Stimulated activated CD8-positive, alpha-beta memory T cell treated with anti-CD3 and anti-CD28 coated beads, Interleukin-12 subunit alpha, Interleukin-12 subunit beta, amount 100 ng/mL, for 4 hours (primary cell): ENCODE results near the gene DNAJC11.
"Not testable (repeated sequence)": the region's sequence is repeated elsewhere in the genome, so short reads cannot be mapped to it uniquely, and the experiment has no call there.

Source experiments
- DNase-seq: peaks from one replicate; pipeline ENCODE4 v3.0.0-alpha.2; 2020; ENCODE audit warnings: low read depth

The DNAJC11 gene

DNA sequence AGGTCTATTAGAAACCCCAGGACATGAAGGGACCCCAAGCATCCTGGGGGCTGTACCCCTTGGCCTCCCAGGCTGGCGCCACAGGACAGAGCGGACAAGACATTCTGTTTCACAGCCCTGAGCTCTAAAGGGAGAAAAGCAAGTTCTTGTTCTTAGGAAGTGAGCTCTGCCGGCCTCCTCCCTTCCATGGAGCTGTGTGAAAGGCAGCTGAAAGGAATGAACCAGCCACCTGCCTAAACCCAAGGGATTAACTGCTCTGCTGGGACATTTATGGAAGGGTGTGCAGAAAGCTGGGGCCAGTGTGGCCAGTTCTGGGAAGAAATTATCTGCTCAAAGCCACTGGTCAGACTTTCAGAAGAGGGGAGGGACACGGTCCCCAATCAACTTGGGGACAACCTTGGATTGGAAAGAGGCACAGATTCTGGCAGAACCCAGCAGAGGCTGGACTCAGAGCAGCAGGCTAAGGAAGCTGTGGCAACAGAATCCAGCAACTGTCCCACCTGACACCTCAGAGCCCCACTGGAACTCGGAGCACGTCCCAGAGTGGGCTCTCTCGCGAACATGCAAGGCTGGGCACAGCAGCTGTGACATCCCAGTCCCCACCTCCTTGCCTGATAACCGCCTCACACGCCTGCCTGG lies 101.1 kb downstream of the DNAJC11 start:
- DNase-seq: no peak

DNA sequence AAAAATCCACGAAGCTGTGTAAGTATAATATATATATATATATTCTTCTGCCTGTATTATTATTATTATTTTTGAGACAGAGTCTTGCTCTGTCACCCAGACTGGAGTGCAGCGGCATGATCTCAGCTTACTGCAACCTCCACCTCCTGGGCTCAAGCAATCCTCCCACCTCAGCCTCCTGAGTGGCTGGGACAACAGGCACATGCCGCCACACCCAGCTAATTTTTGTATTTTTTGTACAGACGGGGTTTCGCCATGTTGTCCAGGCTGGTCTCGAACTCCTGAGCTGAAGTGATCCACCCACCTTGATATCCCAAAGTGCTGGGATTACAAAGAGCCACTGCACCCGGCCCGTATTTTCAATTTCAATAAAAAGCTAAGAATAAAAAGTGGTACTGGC lies 101.6 kb downstream of the DNAJC11 start:
- not testable (repeated sequence) for DNase-seq

DNA sequence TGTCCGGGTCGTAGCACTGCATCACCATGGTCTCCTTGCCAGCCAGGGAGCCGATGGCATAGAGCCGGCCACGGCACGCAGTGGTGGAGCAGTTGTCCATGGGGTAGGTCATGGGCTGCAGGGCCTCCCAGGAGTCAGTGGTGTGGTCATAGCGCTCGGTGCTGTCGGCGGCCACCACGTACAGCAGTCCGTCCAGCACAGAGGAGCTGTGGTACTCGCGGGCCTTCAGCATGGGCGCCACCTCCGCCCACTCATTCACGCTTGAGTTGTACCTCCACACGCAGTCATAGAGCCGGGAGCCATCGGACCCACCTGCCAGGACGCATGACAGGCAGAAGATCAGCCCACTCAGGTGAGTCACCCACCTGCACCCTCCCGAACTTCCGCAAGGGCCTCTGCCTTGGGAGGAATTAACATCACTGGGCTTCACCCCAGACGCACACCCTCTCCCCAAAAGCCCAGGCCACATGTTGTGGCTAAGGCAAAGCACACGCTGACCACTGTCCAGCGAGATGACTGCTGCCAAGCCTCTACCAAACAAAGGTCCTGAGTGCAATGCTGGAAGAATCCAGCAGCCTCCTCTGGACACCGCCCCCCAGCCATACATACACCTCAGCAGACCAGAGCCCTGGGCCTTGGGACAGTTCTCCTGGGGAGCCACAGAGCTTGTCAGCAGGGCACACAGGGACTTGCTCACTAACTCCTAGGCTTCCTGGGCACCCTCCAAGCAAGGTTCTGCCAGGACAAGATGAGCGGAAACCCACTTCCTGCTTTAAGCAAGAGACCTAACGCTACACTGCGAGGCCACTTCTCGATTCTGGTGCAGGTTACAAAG lies 102.3 kb downstream of the DNAJC11 start:
- DNase-seq: peak; percentile 49

- no peak for DNase-seq
These were observed 103.9 kb downstream of the DNAJC11 start for GRCh38 chr1:6597777-6598131.

DNA sequence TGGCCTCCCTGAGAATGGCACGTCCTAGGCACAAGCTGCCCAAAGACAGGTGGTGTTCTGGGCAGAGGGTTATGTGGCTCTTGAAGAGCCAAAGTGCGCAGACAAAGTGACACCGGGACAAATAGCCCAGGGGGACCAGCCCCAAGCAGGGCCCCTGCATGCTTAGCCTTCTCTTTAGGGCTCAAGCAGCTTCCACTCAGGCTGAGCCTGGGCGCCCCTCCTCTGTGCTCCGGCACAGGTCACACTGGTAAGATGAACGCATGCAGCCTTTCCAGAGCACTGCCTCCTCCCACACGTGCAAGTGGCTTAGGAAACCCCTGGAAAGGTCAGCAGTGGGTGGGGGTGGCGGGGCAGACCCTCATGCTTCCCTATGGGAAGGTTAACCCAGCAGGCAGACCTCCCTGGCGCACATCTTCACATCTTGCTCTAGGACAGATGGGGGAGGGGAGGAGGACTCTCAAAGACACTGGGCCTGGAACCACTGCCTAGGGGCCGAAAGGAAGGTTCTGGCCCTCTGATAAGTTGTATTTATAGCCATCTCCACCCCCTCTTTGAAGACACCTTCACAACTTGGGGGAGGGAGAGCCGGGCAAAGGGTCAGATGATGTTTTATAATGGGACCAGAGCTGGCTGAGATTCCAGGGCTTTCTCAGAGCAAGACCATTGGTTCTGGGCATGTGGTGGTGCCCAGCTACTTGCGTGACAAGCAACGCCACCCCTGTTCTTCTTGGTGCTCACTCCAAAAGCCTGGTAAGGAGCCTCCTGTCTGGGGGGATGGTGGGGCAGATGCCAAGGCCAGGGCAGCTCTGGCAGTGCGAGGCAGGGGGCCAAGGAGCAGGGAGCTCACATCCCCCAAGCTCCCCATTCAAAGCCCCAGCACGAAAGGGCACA lies 104.5 kb downstream of the DNAJC11 start:
- DNase-seq: no peak

DNA sequence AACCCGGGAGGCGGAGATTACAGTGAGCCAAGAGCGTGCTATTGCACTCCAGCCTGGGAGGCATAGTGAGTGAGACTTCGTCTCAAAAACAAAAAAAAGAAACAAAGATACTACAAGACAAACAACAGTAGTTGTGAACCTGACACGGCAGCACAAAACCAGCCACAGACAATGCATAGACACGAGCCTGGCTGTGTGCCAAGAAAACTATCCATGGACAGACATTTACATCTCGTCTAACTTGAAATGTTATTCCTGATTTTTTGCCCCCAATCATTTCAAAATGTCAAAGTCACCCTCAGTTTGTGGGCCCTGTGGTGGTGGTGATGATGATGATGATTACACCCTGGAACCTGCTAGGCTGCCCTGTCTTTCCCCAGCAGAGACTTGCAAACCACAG lies 105.3 kb downstream of the DNAJC11 start:
- no peak for DNase-seq

DNA sequence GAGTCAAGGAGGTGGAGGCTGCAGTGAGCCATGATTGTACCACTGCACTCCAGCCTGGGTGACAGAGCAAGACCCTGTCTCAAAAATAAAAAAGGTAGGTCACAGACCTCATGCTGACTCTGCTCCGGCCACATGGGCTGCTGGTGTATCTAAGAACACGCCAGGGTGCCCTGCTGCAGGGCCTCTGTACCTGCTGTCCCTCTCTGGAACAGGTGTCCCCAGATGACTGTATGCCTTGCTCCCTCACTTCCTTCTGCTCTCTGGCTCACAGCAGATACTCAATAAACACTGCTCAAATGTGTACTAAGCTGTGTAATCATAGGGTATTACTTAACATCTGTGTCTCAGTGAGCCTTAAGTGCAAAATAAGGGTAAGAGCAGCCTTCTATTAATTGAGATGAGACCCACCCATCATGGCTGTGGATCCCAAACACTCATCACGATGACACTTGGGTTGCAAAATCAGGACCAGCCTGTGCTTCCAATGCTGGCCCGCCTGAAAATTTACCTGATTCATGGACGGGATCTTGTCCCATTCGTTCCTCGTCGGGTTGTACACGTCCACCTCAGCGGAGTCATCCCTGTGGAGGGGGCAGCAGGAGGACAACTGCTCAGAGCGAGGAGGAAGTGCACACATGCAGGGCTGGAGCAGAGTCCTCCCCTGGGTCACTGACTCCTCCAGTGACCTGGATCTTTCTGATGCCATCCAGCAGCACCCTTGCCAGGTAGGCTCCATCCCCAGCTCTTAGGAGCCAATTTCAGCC lies 106.5 kb downstream of the DNAJC11 start:
- no peak for DNase-seq

- no peak for DNase-seq
These were observed 107.8 kb downstream of the DNAJC11 start for GRCh38 chr1:6593810-6594209.

- no peak for DNase-seq
These were observed 108.6 kb downstream of the DNAJC11 start for GRCh38 chr1:6592865-6593593.

- no peak for DNase-seq
These were observed 109.2 kb downstream of the DNAJC11 start for GRCh38 chr1:6592441-6592840.

- DNase-seq: no peak
These were observed 110.0 kb downstream of the DNAJC11 start for GRCh38 chr1:6591644-6592043.

- no peak for DNase-seq
These were observed 110.4 kb downstream of the DNAJC11 start for GRCh38 chr1:6591222-6591621.

- DNase-seq: no peak
These were observed 111.6 kb downstream of the DNAJC11 start for GRCh38 chr1:6590046-6590445.

DNA sequence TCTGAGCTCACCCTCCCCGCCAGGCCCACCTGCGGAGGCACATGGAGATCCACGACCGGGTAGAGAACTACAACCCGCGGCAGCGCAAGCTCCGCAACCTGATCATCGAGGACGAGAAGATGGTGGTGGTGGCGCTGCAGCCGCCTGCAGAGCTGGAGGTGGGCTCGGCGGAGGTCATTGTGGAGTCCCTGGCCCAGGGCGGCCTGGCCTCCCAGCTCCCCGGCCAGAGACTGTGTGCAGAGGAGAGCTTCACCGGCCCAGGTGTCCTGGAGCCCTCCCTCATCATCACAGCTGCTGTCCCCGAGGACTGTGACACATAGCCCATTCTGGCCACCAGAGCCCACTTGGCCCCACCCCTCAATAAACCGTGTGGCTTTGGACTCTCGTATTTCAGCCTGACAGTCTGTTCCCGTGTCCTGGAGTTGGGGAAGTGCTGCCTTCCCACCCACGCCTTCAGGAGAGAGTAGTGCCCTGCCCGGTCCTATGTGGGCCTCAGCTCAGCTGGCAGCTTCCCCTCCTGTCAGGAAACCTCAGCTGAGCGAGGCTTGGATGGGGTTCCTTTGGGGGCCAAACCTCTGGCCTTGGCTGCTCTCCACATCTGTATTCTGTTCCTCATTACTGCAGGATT lies 112.6 kb downstream of the DNAJC11 start:
- no peak for DNase-seq

DNA sequence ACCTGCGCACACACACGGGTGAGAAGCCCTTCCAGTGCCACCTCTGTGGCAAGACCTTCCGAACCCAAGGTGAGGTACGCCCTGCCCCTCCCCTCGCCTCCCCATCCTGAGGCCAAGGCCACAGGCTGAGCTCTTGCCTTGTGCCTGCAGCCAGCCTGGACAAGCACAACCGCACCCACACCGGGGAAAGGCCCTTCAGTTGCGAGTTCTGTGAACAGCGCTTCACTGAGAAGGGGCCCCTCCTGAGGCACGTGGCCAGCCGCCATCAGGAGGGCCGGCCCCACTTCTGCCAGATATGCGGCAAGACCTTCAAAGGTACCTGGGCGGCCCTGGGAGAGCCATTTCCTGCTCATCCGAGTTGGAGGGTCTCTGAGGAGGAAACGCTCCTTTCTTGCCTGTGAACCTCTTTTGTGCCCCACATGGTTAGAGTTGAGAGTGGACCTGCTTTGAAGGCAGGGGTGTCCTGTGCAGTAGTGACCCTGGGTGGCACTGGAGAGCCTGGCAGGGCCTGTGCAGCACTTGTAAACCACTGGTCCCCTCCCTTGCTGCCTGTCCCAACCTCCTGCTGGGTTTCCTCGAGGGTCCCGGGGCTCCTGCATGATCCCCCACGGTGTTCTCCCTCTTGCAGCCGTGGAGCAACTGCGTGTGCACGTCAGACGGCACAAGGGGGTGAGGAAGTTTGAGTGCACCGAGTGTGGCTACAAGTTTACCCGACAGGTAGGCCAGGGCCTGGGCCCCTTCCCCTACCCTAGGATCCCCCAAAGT lies 113.3 kb downstream of the DNAJC11 start:
- no peak for DNase-seq

DNA sequence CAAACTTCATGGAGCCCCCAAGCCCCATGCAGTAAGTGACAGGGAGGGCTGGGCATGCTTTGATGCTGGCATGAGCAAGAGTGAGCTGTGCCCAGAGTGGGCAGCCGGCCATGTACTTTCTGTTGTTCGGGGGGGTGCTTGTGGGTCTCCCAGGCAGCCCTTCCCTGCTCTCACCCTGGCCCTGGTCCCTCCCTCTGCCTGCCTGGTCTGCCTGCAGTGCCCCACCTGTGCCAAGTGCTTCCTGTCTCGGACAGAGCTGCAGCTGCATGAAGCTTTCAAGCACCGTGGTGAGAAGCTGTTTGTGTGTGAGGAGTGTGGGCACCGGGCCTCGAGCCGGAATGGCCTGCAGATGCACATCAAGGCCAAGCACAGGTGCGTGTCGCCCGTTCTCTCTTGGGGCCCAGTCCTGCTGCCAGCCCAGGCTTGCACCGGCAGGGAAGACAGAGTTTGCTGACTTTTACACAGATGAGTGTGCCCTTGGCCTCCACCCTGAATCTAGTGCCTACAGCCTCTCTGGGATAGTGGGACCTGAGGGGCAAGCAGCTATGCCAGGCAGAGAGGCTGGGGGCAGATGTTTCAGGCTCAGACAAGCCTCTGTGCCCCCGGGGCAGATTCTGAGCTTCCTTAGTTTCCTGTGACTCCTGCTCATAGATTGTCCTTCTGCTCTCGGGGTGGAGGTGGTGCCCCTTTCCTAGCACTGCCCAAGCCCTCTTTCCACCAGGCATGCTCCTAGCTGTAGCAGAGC lies 114.2 kb downstream of the DNAJC11 start:
- no peak for DNase-seq

- DNase-seq: no peak
These were observed 115.2 kb downstream of the DNAJC11 start for GRCh38 chr1:6586404-6586816.

DNA sequence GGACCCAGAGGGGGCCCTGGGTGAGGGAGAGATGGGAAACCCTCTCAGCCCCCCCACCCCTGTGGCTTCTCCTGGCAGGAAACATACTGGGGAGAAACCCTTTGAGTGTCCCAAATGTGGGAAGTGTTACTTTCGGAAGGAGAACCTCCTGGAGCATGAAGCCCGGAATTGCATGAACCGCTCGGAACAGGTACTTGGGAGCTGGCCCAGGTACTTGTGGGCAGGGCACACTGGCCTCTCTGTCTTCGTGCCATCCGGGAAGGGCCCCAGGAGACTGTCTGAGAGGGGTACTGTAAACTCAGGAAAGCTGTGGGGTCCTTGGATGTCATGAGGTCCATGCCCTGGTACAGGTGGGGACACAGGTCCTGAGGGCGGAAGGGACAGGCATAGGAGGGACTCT lies 115.8 kb downstream of the DNAJC11 start:
- no peak for DNase-seq

DNA sequence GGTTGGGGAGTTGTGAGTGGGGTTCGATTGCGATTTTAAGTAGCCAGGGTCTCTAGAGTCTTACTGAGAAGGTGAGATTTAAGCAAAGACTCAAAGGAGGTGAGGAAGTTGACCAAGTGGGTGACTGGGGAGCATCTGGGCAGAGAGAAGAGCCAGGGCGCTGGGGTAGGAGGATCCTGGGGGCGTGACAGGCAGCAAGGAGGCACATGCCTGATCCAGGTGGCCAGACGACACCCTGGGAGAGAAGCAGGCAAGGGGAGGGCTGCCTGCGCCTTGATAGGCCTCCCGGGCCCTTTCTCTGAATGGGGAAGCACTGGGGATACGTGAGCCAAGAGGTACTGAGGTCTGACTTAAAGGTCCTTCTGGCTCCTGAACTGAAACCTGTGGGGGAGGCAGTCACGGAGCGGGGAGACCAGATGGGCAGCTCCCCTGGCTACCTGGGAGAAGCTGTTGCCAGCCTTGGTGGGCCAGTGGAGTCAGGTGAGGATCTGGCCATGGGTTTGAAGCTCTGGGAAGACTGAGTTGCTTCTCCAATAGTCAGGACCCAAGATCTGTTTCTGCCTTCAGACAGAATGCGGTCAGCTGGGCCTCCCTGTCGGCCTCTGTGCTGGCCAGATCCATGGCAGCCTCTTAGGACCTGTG lies 116.4 kb downstream of the DNAJC11 start:
- no peak for DNase-seq
